MV-4-11 (cell line): Measurements from ENCODE around the gene R3HCC1L.
"Not testable (repeated sequence)": the region's sequence is repeated elsewhere in the genome, so short reads cannot be mapped to it uniquely, and the experiment has no call there.

Source experiments
- DNase-seq: peaks from one replicate; lab custom pipeline; 2025; lab: John Stamatoyannopoulos, UW

R3HCC1L gene

DNA sequence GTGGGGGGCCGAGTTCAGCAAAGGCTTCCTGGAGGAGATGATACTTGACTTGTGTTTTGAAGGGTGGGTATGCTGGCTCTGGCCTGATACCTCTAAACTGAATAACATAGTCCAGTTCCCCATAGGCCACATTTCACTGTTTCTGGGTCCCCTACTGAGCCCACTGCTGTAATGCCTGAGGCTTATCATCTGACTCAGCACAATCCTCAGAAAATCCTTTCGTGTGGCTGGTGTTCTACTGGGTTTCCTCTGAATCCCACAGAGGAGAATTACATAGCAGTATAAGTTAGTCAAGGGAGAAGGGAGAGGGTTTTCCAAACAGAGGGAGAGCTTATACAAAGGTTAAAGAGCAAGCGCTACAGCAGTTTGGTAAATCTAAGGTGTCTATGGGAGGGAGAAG lies 2.8 kb upstream of the R3HCC1L start:
- no peak for DNase-seq

DNA sequence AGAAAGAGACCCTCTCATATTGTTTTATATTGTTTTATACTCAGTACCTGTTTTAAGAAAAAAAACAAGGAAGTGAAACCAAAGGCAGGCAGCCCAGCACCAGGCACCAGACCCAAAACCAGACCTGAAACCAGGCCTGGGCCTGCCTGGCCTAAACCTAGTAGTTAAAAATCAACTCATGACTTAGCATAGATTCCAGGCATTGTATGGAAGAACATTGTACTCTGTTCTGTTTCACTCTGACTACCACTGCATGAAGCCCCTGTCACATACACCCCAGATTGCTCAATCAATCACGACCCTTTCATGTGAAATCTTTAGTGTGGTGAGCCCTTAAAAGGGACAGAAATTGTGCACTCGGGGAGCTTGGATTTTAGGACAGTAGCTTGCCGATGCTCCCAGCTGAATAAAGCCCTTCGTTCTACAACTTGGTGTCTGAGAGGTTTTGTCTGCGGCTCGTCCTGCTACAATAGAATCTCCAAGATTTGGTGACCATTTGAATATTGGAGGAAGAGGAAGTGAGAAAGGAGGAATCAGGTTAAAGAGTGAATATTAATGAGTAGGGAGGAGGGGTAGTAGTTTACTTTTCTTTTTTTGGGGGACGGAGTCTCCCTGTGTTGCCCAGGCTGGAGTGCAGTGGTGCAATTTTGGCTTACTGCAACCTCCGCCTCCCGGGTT lies 1.2 kb upstream of the R3HCC1L start:
- peak; percentile 57 for DNase-seq

GRCh38 chr10:98134117-98134430 lies 383 bp upstream of the R3HCC1L start:
- no peak for DNase-seq

GRCh38 chr10:98135222-98135899 lies 904 bp downstream of the R3HCC1L start:
- no peak for DNase-seq

GRCh38 chr10:98136775-98137174 lies 2.3 kb downstream of the R3HCC1L start:
- not testable (repeated sequence) for DNase-seq

- DNase-seq, result no peak
Measured at GRCh38 chr10:98138031-98138430, 3.6 kb downstream of the R3HCC1L start.

DNA sequence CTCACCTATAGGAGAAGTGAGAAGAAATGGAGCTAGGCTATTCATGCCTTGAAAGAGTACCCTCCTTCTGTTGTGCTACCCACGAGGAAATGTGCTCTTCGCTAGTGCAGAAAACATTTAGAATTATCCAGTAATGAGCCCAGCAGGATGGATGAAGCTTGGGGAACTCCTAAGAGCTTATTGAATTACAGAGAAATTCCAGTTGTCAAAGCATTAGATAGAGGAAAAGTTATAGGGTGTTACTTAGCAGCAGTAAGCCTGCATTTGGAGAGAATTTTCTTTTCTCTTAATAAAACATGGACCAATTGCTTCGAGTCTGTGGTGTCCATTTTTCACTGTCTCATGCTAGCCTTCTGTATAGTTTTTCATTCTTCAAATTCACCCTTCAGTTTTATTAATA lies 5.0 kb downstream of the R3HCC1L start:
- no peak for DNase-seq

- no peak for DNase-seq
Measured at GRCh38 chr10:98141484-98142073, 7.1 kb downstream of the R3HCC1L start.

GRCh38 chr10:98144985-98145384 lies 10.5 kb downstream of the R3HCC1L start:
- DNase-seq, result no peak

DNA sequence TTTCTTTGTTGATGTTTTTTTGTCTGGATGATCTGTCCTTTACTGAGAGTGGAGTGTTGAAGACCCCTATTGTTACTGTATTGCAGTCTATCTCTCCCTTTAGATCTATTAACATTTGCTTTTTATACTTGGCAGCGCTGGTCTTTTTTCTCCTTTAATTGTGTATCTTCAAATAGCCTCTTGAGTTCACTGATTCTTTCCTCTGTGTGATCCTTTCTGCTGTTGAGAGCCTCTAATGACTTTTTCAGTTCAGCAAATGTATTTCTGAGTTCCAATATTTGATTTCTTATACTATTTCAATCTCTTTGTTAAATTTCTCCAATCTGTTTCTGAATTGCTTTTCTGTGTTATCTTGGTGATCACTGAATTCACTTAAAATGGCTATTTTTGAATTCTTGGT lies 15.4 kb downstream of the R3HCC1L start:
- DNase-seq, result no peak

- no peak for DNase-seq
Measured at GRCh38 chr10:98150544-98150943, 16.1 kb downstream of the R3HCC1L start.

- not testable (repeated sequence) for DNase-seq
Measured at GRCh38 chr10:98152778-98153177, 18.3 kb downstream of the R3HCC1L start.

DNA sequence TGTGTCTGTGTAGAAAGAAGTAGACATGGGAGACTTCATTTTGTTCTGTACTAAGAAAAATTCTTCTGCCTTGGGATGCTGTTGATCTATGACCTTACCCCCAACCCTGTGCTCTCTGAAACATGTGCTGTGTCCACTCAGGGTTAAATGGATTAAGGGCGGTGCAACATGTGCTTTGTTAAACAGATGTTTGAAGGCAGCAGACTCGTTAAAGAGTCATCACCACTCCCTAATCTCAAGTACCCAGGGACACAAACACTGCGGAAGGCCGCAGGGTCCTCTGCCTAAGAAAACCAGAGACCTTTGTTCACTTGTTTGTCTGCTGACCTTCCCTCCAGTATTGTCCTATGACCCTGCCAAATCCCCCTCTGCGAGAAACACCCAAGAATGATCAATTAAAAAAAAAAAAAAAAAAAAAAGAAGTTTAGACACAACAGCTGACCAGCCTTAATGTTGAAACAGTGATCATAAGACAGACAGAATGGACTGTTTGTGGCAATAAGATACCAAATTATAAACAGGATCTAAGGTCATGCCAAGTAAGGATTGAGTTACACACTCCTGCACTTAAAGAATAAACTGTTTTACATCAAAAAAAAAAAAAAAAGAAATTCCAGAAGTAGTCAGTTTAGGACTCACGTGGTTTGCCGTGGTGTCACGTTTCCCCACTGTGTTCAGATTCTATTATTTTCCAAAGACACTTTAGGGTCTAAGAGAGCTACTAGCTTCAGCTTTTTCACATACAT lies 18.9 kb downstream of the R3HCC1L start:
- not testable (repeated sequence) for DNase-seq

GRCh38 chr10:98154076-98154475 lies 19.6 kb downstream of the R3HCC1L start:
- no peak for DNase-seq

DNA sequence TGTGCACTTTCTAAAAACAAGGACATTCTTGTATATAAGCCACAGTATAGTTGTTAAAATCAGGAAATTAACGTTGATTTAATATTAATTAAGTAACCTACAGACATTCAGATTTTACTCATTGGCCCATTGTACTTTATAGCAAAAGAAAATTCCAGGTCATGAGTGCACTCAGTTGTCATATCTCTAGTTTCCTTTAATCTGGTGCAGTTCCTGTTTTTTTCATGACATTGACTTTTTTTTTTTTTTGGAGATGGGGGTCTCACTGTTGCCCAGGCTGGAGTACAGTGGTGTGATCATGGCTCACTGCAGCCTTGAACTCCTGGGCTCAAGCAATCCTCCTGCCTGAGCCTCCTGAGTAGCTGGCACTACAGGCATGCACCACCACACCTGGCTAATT lies 24.1 kb downstream of the R3HCC1L start:
- DNase-seq, result no peak

GRCh38 chr10:98163941-98164340 lies 29.5 kb downstream of the R3HCC1L start:
- DNase-seq, result no peak

GRCh38 chr10:98167191-98167590 lies 32.7 kb downstream of the R3HCC1L start:
- no peak for DNase-seq

DNA sequence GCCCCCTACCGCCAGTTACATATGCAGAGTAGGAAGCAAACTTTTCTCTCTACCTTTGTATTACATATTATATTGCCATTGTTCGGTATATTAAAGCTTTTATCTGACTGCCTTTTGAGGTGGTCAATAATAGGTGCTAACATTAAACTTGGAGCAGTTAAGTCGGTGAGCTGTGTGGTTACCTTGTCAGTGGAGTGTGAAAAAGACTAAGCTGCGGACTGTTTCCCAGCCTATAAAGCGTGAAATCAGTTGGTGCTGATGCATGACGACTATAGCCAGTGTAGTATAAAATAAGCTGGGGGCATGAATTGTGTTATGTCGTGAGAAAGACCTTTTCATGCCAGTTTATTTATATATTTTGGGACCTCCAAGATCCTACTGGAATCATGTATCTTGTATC lies 33.7 kb downstream of the R3HCC1L start:
- no peak for DNase-seq

DNA sequence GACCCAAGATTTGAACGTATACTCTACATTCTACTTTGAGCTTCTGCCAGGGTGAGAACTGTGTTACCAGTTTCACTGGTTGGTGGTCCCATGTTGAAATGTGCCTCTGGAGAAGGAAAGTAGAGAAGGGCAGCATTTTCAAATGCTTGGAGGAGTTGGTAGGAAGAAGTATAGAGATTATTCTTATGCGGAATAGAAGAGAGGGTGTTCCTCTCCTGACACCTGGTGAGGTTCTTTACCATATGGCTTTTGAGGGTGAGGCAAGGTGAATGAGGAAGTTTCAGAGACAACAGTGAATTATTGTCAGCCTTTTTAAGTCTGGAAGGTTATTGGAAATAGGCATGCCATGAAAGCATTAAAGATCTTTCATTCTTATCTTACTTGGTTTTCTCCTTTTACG lies 34.3 kb downstream of the R3HCC1L start:
- DNase-seq, result no peak

GRCh38 chr10:98169379-98169778 lies 34.9 kb downstream of the R3HCC1L start:
- no peak for DNase-seq

DNA sequence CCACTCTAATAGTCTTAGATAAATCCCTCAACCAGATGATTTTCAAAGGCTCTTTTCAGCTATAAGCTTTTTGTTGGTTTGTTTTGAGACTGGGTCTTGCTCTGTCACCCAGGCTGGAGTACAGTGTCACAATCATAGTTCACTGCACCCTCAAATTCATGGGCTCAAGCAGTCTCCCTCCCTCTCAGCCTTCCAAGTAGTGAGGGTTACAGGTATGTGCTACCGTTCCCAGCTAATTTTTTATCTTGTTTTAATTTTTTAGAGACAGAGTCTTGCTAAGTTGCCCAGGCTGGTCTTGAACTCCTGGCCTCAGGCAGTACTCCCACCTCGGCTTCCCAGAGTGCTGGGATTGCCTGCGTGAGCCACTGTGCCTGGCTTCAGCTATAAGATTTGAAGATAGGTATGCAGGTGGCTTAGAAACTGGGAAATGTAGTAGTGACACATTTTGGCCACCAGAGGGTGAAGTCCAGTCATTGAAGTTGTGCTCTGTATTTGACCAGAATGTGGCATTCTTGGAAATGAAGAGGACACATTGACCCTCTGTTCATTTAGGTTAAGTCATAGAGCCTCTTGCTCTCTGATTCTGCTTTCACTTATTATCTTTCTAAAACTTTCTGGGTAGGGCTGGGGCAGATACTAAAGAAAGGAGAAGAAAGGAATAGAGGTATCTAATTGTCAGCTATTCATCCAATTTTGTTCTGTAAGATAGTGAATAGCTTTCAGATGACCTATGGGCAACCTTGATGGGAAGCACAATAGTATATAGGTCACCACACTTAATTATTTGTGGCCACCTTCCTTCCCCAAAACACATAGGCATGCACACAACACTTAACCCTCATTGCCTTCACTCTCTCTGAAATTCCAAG lies 36.0 kb downstream of the R3HCC1L start:
- DNase-seq, result peak; percentile 23

DNA sequence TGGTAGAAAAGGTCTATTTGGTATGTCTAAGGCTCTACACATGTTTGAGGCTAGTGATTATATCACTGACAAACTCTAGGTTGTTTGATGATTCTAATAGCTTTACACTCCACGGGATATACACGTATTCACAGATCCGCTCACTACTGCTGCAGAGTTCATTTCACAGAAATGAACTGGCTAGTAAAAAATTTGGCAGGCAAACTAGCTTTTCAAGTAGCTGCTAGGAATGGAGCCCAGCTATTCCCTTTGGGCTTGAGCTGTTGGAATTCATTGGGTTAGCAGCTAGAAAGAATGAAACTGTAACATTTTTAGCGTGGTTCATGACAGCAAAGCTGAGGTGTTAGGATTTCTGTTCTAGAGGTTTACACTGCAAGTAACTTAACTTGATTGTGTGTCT lies 37.6 kb downstream of the R3HCC1L start:
- no peak for DNase-seq
